Left forelimb (tissue), 1 donor: ENCODE results near the gene ZNF324B.
"Not testable (repeated sequence)": the region's sequence is repeated elsewhere in the genome, so short reads cannot be mapped to it uniquely, and the experiment has no call there.

Experiments used
- DNase-seq: peaks from one replicate; pipeline ENCODE4 v3.0.0-alpha.2; 2018; ENCODE audit warnings: low spot score

ZNF324B gene

GRCh38 chr19:58455306-58455705 is 3.9 kb downstream of the ZNF324B start:
- no peak for DNase-seq

DNA sequence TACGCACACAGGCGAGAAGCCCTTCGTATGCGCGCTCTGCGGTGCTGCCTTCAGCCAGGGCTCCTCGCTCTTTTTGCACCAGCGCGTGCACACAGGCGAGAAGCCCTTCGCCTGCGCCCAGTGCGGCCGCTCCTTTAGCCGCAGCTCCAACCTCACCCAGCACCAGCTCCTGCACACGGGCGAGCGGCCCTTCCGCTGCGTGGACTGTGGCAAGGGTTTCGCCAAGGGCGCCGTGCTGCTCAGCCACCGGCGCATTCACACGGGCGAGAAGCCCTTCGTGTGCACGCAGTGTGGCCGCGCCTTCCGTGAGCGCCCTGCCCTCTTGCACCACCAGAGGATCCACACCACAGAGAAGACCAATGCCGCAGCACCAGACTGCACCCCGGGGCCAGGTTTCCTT is 4.7 kb downstream of the ZNF324B start:
- no peak for DNase-seq

- no peak for DNase-seq
Observed at GRCh38 chr19:58460039-58460438, 8.6 kb downstream of the ZNF324B start.

GRCh38 chr19:58466089-58466759 is 14.8 kb downstream of the ZNF324B start:
- no peak for DNase-seq

DNA sequence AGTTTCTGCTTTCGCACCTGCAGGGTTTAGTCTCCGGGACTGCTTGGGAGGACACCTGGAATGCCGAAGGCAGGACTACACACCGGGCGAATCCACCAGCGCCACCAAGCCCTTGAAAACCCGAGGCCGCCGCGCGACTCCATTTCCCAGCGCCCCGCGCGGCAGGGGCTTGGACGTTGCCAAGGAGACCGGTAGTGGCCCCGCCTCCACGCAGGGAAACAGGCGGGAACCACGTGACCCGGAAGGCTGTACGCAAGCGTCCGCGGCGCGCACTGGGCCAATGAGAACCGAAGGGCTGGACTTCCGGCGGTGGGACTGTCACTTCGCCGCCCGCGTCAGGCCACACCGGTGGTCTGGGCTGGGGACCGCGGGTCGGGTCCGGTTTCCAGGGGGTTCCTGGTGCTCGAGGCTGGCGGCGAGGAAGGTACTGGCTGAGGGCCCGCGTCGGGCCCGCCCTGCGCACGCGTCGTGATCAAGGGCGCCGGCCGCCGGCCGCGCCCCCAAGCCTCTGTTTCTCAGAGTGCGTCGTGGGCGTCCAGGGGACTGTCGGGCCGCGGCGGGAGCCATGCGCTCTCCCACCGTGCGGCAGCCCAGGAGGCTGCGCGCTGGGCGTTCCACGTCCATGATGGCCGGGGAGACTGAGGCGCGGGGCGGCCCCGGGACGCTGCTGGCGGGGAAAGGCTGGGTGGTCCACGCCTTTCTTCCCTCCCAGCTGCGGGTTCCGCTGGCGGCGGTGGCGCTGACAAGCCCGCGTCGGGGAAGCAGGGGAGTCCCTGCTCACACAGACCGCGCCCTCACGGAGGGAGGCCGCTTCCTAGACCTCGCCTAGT is 15.6 kb downstream of the ZNF324B start, which contains the start of gene ZNF324:
Gene ZNF324 (plus strand): TSS at position 321 of the 830 bp plus-strand sequence. CDS start 2,106 bp downstream, outside the sequence.
- peak; percentile 99 for DNase-seq

GRCh38 chr19:58468216-58468839 is 16.9 kb downstream of the ZNF324B start:
- no peak for DNase-seq

DNA sequence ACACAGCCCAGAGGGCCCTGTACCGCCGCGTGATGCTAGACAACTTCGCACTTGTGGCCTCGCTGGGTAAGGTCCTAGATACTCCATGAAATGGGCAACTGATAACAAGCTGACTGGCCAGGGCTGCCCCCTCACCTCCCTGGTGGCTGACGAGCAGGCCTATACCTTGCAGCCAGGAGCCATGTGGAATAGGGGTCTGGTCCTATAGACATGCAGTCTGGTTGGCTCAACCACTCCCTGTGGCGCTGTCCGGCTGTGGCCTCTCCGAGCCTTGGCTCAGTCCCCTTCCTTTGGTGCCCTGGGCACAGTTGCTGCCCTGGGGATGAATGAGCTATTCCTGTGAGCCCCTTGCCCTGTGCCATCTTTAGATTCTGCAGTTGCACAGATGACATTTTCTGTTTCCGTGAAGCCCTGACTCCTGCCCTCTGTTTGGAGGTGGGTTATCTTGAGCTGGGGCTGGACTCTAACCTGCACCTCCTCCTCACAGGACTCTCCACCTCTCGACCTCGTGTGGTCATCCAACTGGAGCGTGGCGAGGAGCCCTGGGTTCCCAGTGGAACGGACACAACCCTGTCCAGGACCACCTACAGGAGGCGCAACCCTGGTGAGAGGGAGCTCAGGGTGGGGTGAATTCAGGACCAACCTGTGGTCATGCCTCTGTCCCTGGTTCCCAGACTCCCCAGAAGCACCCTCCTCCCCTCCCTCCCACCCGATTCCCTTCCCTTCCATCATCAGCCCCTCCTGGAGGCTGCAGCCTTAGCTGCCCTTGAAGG is 18.0 kb downstream of the ZNF324B start:
- no peak for DNase-seq

DNA sequence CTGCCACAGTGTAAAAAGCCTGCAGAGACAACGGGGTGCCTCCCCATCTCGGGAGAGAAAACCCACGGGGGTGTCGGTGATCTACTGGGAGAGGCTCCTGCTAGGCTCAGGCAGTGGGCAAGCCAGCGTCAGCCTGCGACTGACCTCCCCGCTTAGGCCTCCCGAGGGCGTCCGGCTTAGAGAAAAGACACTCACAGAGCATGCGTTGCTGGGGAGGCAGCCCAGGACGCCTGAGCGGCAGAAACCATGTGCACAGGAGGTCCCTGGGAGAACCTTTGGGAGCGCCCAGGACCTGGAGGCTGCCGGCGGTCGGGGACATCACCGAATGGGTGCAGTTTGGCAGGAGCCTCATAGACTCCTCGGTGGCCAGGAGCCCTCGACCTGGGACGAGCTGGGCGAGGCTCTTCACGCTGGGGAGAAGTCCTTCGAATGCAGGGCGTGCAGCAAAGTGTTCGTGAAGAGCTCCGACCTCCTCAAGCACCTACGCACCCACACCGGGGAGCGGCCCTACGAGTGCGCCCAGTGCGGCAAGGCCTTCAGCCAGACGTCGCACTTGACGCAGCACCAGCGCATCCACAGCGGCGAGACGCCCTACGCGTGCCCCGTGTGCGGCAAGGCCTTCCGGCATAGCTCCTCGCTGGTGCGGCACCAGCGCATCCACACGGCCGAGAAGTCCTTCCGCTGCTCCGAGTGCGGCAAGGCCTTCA is 19.6 kb downstream of the ZNF324B start:
- not testable (repeated sequence) for DNase-seq

DNA sequence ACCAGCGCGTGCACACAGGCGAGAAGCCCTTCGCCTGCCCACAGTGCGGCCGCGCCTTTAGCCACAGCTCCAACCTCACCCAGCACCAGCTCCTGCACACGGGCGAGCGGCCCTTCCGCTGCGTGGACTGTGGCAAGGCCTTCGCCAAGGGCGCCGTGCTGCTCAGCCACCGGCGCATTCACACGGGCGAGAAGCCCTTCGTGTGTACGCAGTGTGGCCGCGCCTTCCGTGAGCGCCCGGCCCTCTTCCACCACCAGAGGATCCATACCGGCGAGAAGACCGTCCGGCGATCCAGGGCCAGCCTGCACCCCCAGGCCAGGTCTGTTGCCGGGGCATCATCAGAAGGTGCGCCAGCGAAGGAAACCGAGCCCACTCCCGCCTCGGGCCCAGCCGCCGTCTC is 20.3 kb downstream of the ZNF324B start:
- DNase-seq: no peak

- no peak for DNase-seq
Observed at GRCh38 chr19:58473775-58474174, 22.4 kb downstream of the ZNF324B start.

DNA sequence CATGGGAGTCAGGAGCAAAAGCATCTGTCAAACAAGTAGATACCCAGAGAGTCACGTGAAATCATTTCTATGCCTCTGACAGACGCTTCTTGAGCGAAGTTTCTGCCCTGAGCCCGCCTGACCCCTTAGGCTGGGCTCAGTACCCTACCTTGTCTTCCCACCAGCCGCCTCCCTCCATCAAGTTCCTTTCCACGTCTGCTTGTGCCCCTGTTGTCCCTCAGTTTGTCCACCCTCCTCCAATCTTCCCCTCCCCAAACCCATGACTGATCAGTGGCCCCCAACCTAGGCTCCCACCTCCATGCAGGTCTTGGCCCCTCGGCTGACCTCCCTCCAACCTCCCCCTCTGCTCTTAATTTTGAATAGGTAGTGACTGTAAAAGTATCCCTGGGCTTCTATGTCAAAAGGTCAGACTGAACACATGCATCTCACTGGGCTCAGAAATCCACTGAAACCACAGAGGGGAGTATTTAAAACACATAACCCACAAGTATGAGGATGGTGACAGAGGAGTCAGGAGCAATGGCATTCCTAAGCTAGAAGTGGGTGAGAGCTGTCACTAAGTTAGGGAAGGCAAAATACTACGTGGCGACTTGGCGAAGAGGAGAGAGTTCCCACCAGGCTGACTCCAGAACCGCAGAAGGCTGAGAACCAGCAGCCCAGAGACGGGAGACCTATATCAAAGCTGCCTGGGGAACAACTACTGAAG is 23.0 kb downstream of the ZNF324B start:
- DNase-seq: no peak

DNA sequence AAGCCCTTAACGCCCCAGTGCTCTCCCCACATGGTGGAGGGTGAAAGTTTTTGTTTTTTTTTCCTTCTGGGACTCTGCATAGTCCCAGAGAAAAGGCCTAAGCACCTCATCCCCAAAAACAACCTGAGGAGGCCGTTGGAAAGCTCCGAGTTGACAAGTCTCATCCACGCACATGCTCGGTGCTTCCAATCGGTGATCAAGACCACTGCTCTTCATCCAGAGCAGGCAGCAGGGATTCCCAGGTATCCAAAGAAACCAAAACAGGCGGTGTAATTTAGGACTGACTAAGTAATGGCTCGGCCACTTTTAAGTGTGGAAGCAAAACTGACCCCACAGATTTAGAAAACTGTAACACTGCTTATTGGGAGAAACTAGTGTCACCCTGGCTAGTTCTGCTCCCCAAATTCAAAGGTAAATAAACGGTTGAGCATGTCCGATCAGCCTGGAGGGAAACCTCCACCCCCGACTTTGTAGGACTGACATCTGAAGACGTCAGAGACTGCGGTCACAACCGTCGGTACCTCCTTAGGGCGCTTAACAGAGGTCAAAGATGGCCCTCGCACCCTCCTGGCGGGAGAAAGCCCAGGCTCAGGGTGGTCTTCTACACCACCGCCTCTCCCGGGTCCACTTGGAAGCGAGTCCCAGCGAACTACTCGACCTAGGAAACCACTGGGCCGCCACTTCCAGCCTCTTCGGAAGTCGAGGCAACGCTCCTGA is 23.7 kb downstream of the ZNF324B start:
- no peak for DNase-seq

DNA sequence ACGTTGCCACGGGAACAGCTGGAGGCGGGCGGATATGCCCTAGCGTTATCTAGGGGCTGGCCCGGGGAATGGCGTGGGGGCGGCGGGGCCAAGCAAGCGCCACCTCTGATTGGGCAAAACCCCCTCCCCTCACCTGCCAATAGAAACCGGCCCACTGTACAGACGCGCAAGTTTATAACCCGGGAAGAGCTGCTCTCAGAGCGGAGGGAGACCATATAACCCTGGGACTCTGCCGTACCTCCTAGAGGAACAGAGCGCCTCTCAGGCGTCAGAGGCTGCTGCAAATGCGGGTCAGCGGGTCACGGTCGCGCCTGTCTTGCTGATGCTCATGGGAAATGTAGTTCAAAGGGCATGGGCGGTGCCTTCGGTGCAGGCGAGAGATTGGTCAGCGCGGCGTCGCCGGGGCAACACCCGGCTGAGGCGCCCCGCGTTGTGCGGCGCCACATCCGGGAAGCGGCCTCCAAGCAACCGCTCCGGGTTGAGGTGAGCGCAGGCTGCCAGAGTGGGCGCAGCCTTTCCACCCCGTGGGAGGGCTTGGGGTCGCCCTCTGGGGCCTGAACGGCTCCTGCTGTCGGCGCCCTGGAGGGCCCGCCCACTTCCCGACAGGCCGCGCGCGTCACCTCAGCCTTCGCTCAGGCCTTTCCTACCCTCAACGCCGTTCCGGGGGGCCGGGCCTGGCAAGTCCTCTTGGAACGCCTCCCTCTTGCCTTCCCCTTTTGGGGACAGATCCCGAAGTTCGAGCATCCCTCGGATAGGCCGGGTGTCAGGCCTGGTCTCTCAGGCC is 24.5 kb downstream of the ZNF324B start, which contains the start of gene ZNF446:
Gene ZNF446 (plus strand): TSS at position 639 of the 784 bp plus-strand sequence. CDS start 867 bp downstream, outside the sequence.
- DNase-seq: peak; percentile 98

DNA sequence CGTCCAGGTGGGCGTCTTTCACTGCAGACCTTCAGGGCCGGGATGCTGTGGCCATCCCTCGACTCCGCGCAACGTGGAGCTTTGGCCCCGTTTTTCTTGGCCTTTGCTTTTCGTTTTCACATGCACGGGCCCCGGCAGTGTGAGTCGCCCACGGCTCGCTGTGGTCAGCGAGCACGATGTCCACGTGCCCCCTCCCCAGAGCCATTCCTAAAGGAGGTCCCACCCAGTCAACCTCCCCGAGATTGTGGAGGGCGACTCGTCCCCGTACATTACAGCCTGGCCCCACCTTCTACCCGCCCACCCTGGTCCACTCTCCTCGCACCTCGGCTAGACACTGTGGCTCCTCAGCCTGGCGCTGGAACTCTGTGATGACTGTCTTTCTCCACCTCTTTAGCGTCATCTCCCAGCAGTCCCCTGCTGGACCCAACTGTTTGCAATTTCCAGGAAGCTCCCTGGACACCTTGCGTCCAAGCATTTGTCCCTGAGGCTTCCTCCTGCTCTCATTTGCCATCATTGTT is 25.1 kb downstream of the ZNF324B start:
- no peak for DNase-seq

GRCh38 chr19:58477130-58477529 is 25.7 kb downstream of the ZNF324B start:
- DNase-seq: no peak

GRCh38 chr19:58477871-58478270 is 26.4 kb downstream of the ZNF324B start:
- DNase-seq: no peak

DNA sequence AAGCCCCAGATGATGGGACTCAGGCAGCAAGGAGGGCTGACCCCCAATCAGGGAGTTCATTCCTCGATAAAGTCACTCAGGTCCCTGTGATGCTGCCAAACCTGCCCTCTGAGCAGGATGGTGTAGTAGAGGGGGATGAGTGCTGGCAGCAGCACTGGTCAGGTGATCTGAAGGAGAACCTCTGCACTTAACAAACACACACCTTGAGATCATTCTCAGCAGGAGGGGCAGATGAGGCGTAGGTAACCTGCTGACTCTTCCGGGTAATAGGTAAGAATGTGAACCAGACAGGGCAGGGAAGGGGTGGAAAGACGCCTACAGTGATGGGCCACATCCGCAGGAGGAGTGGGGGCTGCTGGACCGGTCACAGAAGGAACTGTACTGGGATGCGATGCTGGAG is 27.9 kb downstream of the ZNF324B start:
- DNase-seq: no peak

DNA sequence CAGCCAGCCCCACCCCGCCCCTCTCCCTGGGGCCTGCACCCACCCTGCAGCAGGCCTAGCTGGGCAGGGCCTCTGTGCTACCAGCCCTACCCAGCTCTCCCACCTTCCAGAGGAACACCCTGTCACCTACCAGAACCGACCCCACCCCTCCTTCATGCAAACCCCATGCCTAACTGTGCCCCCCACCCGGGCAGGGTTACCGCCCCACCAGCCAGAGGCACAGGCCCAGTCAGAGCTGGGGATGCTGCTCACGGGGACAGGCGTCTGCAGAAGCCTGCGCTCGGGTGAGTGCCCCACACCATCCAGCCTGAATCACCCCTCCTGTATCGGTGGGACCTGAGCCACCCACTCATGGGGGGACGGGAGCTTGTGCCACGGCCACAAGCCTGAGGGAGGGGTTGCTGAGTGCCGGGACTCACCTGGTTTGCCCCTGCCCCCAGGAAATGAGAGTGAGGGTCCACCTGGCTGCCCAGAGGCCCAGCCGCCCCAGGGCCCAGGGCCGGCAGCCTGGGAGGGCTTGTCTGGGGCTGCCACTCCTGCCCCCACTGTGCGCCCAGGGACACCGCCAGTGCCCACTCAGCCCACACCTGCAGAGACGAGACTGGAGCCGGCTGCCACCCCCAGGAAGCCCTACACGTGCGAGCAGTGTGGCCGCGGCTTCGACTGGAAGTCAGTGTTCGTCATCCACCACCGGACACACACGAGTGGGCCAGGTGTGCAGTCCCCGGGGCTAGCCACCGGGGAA is 28.5 kb downstream of the ZNF324B start:
- DNase-seq: no peak
